Endodermal cell (in vitro differentiated cells): ENCODE measurements around the gene LRP5. TPM values are rescaled to one million over a fixed set of nuclear protein-coding genes. Genes with fewer than 3 reads are reported as not detected.
A peak's percentile ranks its signal among the peaks of the same experiment; 100 is the strongest.

Experiments used
- DNase-seq: peaks from one replicate; pipeline ENCODE4 v3.0.0-alpha.2; 2017
- H3K27ac ChIP-seq: 2 replicates; pipeline ENCODE4 v1.5.1; 2013; ENCODE audit warnings: mild to moderate bottlenecking, low read depth, low read length, moderate library complexity
- H3K27me3 ChIP-seq: 2 replicates; pipeline ENCODE4 v1.6.1; 2013; ENCODE audit warnings: mild to moderate bottlenecking, low read length, moderate library complexity; ENCODE audit not compliant: insufficient read depth, control insufficient read depth, poor library complexity, severe bottlenecking
- H3K36me3 ChIP-seq: 2 replicates; pipeline ENCODE4 v1.7.0; 2013; ENCODE audit warnings: mild to moderate bottlenecking, low read length, moderate library complexity; ENCODE audit not compliant: control insufficient read depth, insufficient read depth
- H3K4me1 ChIP-seq: one replicate; pipeline ENCODE4 v1.7.0; 2013; ENCODE audit warnings: low read length; ENCODE audit not compliant: control insufficient read depth, insufficient read depth
- H3K4me3 ChIP-seq: 2 replicates; pipeline ENCODE4 v1.5.1; 2013; ENCODE audit warnings: mild to moderate bottlenecking, low read length, moderate library complexity
- H3K9ac ChIP-seq: 2 replicates; pipeline ENCODE4 v1.6.1; 2013; ENCODE audit warnings: mild to moderate bottlenecking, low read length, moderate library complexity; ENCODE audit not compliant: poor library complexity, severe bottlenecking; ENCODE audit errors: extremely low read depth
- H3K9me3 ChIP-seq: 2 replicates; pipeline ENCODE4 v1.6.1; 2013; ENCODE audit warnings: mild to moderate bottlenecking, low read length, moderate library complexity; ENCODE audit not compliant: control insufficient read depth
- H3K27ac Mint-ChIP-seq: 2 replicates; pipeline ENCODE4 v1.8.0; 2020; ENCODE audit warnings: mixed read lengths
- H3K27me3 Mint-ChIP-seq: 2 replicates; pipeline ENCODE4 v1.8.0; 2021; ENCODE audit warnings: mild to moderate bottlenecking, mixed read lengths; ENCODE audit not compliant: insufficient read depth
- H3K36me3 Mint-ChIP-seq: 2 replicates; pipeline ENCODE4 v1.8.0; 2020; ENCODE audit warnings: low read depth, mixed read lengths
- H3K4me1 Mint-ChIP-seq: 2 replicates; pipeline ENCODE4 v1.8.0; 2020; ENCODE audit warnings: mixed read lengths
- H3K4me3 Mint-ChIP-seq: 2 replicates; pipeline ENCODE4 v1.8.0; 2020; ENCODE audit warnings: mild to moderate bottlenecking, moderate library complexity, mixed read lengths
- H3K9me3 Mint-ChIP-seq: 2 replicates; pipeline ENCODE4 v1.8.0; 2020; ENCODE audit warnings: mild to moderate bottlenecking, mixed read lengths
- WGBS, 2 experiments: methylation state at CpG; one replicate each; pipeline versions ENCODE4 v1.1.5 to v1.1.7; 2013; ENCODE audit warnings: missing lambda C conversion rate in 2 of 2, mixed read lengths in 1 of 2; ENCODE audit not compliant: insufficient coverage in 1 of 2, insufficient read length in 1 of 2; 5-methylcytosine and 5-hydroxymethylcytosine counted together
- total RNA-seq, 2 donors: library from RNA; stranded (reverse); fragmentation: NEBNext Ultra II Directional in 1 of 2; extraction: Animal tissue kit (Norgen Biotek cat#: 25700) in 1 of 2; gene quantifications; 2 replicates in 1 of 2; 3 replicates in 1 of 2; pipeline ENCODE4 v1.2.1, GENCODE V29; 2021
- TF ChIP-seq, protein P1 (sequence below): fragments of 200-600 bp; sonication (generic); conservative IDR thresholded peaks from 2 replicates; pipeline ENCODE4 v1.5.0; 2021; ENCODE audit warnings: antibody characterized with exemption, mild to moderate bottlenecking

Gene LRP5
- total RNA-seq, 2 donors from 2014 or later, result 58.2 to 64.1 TPM

DNA sequence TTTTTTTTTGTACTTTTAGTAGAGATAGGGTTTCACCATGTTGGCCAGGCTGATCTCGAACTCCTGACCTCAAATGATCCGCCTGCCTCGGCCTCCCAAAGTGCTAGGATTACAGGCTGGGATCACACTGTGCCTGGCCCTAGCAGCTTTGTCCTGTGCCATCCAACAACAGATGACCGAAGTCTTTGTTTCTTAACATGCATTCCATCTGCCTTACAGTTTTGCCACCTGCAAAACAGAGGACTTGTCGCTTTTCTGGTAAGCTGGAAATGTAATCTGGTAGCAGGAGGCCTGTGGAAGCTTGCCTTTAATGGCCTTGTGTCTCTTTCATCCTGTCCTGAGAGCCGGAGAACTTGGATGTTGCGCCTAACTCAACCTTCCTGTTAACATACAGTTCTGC is 89.5 kb downstream of the LRP5 start:
- TF ChIP-seq, protein P1, sequence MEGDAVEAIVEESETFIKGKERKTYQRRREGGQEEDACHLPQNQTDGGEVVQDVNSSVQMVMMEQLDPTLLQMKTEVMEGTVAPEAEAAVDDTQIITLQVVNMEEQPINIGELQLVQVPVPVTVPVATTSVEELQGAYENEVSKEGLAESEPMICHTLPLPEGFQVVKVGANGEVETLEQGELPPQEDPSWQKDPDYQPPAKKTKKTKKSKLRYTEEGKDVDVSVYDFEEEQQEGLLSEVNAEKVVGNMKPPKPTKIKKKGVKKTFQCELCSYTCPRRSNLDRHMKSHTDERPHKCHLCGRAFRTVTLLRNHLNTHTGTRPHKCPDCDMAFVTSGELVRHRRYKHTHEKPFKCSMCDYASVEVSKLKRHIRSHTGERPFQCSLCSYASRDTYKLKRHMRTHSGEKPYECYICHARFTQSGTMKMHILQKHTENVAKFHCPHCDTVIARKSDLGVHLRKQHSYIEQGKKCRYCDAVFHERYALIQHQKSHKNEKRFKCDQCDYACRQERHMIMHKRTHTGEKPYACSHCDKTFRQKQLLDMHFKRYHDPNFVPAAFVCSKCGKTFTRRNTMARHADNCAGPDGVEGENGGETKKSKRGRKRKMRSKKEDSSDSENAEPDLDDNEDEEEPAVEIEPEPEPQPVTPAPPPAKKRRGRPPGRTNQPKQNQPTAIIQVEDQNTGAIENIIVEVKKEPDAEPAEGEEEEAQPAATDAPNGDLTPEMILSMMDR, result no peak
- H3K27ac Mint-ChIP-seq, result no peak overlapping the region
- H3K4me1 Mint-ChIP-seq, result peaks cover 14% of the 10 kb centered on the region
- H3K4me3 Mint-ChIP-seq, result no peak overlapping the region
- 74 to 81% methylated on average over 6 to 7 of the region's 7 CpGs for WGBS, 2 experiments
- H3K9me3 ChIP-seq, result no peaks in the 10 kb centered on the region
- H3K36me3 Mint-ChIP-seq, result peaks cover 52% of the 10 kb centered on the region
- H3K4me3 ChIP-seq, result no peak overlapping the region
- H3K9me3 Mint-ChIP-seq, result no peaks in the 10 kb centered on the region
- H3K4me1 ChIP-seq, result peaks cover 4% of the 10 kb centered on the region
- no peak overlapping the region for H3K9ac ChIP-seq
- no peaks in the 10 kb centered on the region for H3K27me3 ChIP-seq
- no peaks in the 10 kb centered on the region for H3K27me3 Mint-ChIP-seq
- peaks cover 23% of the 10 kb centered on the region for H3K36me3 ChIP-seq
- DNase-seq, result no peak
- H3K27ac ChIP-seq, result no peak overlapping the region

DNA sequence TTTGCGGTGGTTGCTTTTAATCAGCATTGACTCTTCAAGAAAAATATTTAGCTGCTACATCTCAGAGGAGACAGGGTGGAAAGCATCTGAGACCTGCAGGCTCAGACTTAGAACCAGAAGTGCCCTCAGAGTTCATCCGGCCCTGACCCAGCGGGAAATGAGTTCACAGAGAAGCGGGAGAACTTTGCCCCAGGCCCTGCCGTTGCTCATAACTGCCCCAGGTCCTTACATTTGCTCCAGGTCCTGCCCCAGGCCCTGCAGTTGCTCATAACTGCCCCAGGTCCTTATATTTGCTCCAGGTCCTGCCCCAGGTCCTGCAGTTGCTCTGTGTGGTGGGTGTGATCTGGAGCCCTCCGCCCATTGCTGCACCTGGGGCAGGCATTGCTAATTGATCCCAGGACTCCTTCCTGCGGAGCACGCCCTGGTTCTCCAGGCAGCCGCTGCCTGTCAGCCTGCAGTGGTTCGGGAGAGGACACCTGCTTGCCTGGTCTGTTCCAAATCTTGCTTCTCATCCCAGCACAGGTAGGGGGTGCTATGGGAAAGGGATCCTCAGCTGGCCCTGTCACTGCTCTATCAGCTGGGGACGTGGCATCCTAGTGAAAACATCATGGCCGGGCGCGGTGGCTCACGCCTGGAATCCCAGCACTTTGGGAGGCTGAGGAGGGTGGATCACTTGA is 90.1 kb downstream of the LRP5 start:
- peak; percentile 78 for DNase-seq
- H3K36me3 Mint-ChIP-seq, result peaks cover 53% of the 10 kb centered on the region
- Histone ChIP-seq H3K4me3 (no peak overlapping the region), H3K27me3 (no peaks in the 10 kb centered on the region), H3K9ac (no peak overlapping the region), H3K4me1 (peaks cover 4% of the 10 kb centered on the region), H3K36me3 (peaks cover 27% of the 10 kb centered on the region), H3K27ac (no peak overlapping the region), H3K9me3 (no peaks in the 10 kb centered on the region)
- TF ChIP-seq, protein P1, result peak; percentile 43
- H3K9me3 Mint-ChIP-seq, result no peaks in the 10 kb centered on the region
- H3K4me1 Mint-ChIP-seq, result peaks cover 14% of the 10 kb centered on the region
- no peaks in the 10 kb centered on the region for H3K27me3 Mint-ChIP-seq
- WGBS, 2 experiments, result 93 to 100% methylated on average over 4 to 15 of the region's 15 CpGs
- no peak overlapping the region for H3K4me3 Mint-ChIP-seq
- peak overlapping the region; percentile 4 for H3K27ac Mint-ChIP-seq

DNA sequence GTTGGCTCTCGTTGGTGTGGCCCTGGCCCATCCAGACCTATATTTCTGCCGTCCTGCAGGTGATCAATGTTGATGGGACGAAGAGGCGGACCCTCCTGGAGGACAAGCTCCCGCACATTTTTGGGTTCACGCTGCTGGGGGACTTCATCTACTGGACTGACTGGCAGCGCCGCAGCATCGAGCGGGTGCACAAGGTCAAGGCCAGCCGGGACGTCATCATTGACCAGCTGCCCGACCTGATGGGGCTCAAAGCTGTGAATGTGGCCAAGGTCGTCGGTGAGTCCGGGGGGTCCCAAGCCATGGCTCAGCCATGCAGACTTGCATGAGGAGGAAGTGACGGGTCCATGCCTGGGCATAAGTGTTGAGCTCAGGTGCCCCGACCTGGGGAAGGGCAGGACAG is 91.0 kb downstream of the LRP5 start:
- H3K4me3 Mint-ChIP-seq, result no peak overlapping the region
- no peaks in the 10 kb centered on the region for H3K9me3 Mint-ChIP-seq
- TF ChIP-seq, protein P1, result no peak
- no peak overlapping the region for H3K9ac ChIP-seq
- peaks cover 4% of the 10 kb centered on the region for H3K4me1 ChIP-seq
- peaks cover 32% of the 10 kb centered on the region for H3K36me3 ChIP-seq
- no peak overlapping the region for H3K27ac ChIP-seq
- H3K27ac Mint-ChIP-seq, result no peak overlapping the region
- no peaks in the 10 kb centered on the region for H3K27me3 ChIP-seq
- no peak for DNase-seq
- 94 to 96% methylated on average over 17 to 18 of the region's 18 CpGs for WGBS, 2 experiments
- H3K4me3 ChIP-seq, result no peak overlapping the region
- no peaks in the 10 kb centered on the region for H3K27me3 Mint-ChIP-seq
- peaks cover 53% of the 10 kb centered on the region for H3K36me3 Mint-ChIP-seq
- H3K4me1 Mint-ChIP-seq, result peaks cover 14% of the 10 kb centered on the region
- no peaks in the 10 kb centered on the region for H3K9me3 ChIP-seq
